Right lobe of liver (tissue), 6 donors: ENCODE results near the gene CA14. TPM values are rescaled to one million over a fixed set of nuclear protein-coding genes. Genes with fewer than 3 reads are reported as not detected.
"Not testable (repeated sequence)": the region's sequence is repeated elsewhere in the genome, so short reads cannot be mapped to it uniquely, and the experiment has no call there.

Experiments
- ATAC-seq, 4 donors: fragments of 200-7000 bp; cut with Tn5 transposase; one replicate each; pipeline ENCODE4 v1.9.1; 2020; ENCODE audit warnings: mild to moderate bottlenecking in 4 of 4, moderate library complexity in 4 of 4
- DNase-seq, 3 donors: peaks; one replicate each; pipeline ENCODE4 v3.0.0-alpha.2; 2020
- H3K27ac ChIP-seq, 3 donors: fragments of 200-600 bp; one replicate each; pipeline ENCODE4 v1.8.0; 2022
- H3K27me3 ChIP-seq, 2 donors: fragments of 200-600 bp; one replicate each; pipeline ENCODE4 v1.8.0; 2022
- H3K36me3 ChIP-seq, 4 donors: fragments of 200-600 bp; sonication (generic) in 1 of 4; one replicate each; pipeline versions ENCODE4 v1.5.1 to v1.8.0; 2017 to 2022; ENCODE audit warnings: control low read depth in 1 of 4
- H3K4me1 ChIP-seq, 4 donors: fragments of 200-600 bp; sonication (generic) in 1 of 4; one replicate each; pipeline versions ENCODE4 v1.5.1 to v1.8.0; 2017 to 2022; ENCODE audit warnings: control low read depth in 1 of 4
- H3K4me3 ChIP-seq, 3 donors: fragments of 200-600 bp; one replicate each; pipeline ENCODE4 v1.8.0; 2022
- H3K9me3 ChIP-seq, 4 donors: fragments of 200-600 bp; sonication (generic) in 1 of 4; one replicate each; pipeline versions ENCODE4 v1.5.1 to v1.8.0; 2017 to 2022; ENCODE audit warnings: control low read depth in 1 of 4
- CTCF ChIP-seq, 4 donors: fragments of 200-600 bp in 3 of 4; fragments of 450-650 bp in 1 of 4; IDR thresholded peaks; one replicate each; pipeline versions ENCODE4 v1.5.1 to v1.8.0; 2016 to 2022; ENCODE audit warnings: antibody characterized with exemption in 4 of 4, mild to moderate bottlenecking in 2 of 4
- POLR2A ChIP-seq: fragments of 450-650 bp; IDR thresholded peaks from one replicate; pipeline ENCODE4 v1.6.1; 2017; ENCODE audit warnings: antibody characterized with exemption, mild to moderate bottlenecking
- WGBS: methylation state at CpG from one replicate; pipeline ENCODE4 v1.1.6; 2018; ENCODE audit warnings: low coverage, low lambda C conversion rate; ENCODE audit not compliant: insufficient coverage; ENCODE audit errors: missing lambda C conversion rate; 5-methylcytosine and 5-hydroxymethylcytosine counted together
- intact Hi-C, 2 donors: fragments of 100-400 bp; cut with DNase I; formaldehyde crosslinking; loops; one replicate each; pipeline versions ENCODE4 v1.11.2 to v1.14.1; 2022
- total RNA-seq, 6 experiments: library from RNA; depleted of rRNA in 2 of 6; stranded (reverse); fragments of >200 nt in 2 of 6; fragmentation: NEBNext Ultra II Directional in 3 of 6; extraction: Animal tissue kit (Norgen Biotek cat#: 25700) in 3 of 6; gene quantifications; one replicate each; pipeline versions ENCODE4 v1.1.0 to v1.2.4, GENCODE V29; 2016 to 2023
- donor health status: DM: no; HTN: yes; CAD: no.
- donor health status: DM: no; HTN: no; CAD: no.
- donor health status: DM: no; HTN: no; CAD: no.
- donor health status: DM: no; HTN: yes; CAD: no.
- donor health status: DM: no; HTN: yes; CAD: no.

Gene CA14
- total RNA-seq, 6 experiments from 2014 or later, result 0.20 to 4.8 (median 0.56) TPM; not detected in 1

- Histone ChIP-seq H3K27me3 (no peaks in the 10 kb centered on the region), H3K36me3 (peaks cover 0 to 51% (median 11%) of the 10 kb centered on the region in 4 donors), H3K4me1 (no peaks in the 10 kb centered on the region), H3K4me3 (no peak overlapping the region), H3K27ac (no peak overlapping the region), H3K9me3 (no peaks in the 10 kb centered on the region)
- intact Hi-C loops, result no loop called here
- no peak for DNase-seq
- no peak for ATAC-seq
- no CpG with 5 or more reads among the region's 1 CpG for WGBS
- TF ChIP-seq POLR2A (no peak), CTCF (IDR thresholded peaks at IDR 0.05) (no peak)
Measured at GRCh38 chr1:150225546-150225945, 32.0 kb upstream of the CA14 start.

- ATAC-seq, result no peak
- DNase-seq, result no peak
- TF ChIP-seq POLR2A (no peak), CTCF (IDR thresholded peaks at IDR 0.05) (no peak)
- WGBS, result 90% methylated on average over 2 of the region's 2 CpGs
- intact Hi-C loops, result no loop called here
- no peaks in the 10 kb centered on the region for H3K9me3 ChIP-seq
- no peak overlapping the region for H3K27ac ChIP-seq
- no peak overlapping the region for H3K4me3 ChIP-seq
- H3K27me3 ChIP-seq, result no peaks in the 10 kb centered on the region
- no peaks in the 10 kb centered on the region for H3K4me1 ChIP-seq
- H3K36me3 ChIP-seq, result peaks cover 0 to 53% (median 11%) of the 10 kb centered on the region in 4 donors
Measured at GRCh38 chr1:150226486-150226885, 31.1 kb upstream of the CA14 start.

GRCh38 chr1:150227228-150227627 lies 30.3 kb upstream of the CA14 start:
- Histone ChIP-seq H3K9me3 (no peaks in the 10 kb centered on the region), H3K36me3 (peaks cover 0 to 53% (median 11%) of the 10 kb centered on the region in 4 donors), H3K27ac (no peak overlapping the region), H3K4me3 (no peak overlapping the region), H3K27me3 (no peaks in the 10 kb centered on the region), H3K4me1 (no peaks in the 10 kb centered on the region)
- ATAC-seq (no peak), DNase-seq (no peak)
- TF ChIP-seq POLR2A (no peak), CTCF (IDR thresholded peaks at IDR 0.05) (no peak)
- intact Hi-C loops, result no loop called here

- ATAC-seq, H3K27me3 ChIP-seq, DNase-seq, intact Hi-C loops, H3K9me3 ChIP-seq, H3K4me1 ChIP-seq, H3K4me3 ChIP-seq, H3K27ac ChIP-seq: not testable (repeated sequence)
- 94% methylated on average over 10 of the region's 10 CpGs for WGBS
- peaks cover 0 to 43% (median 8%) of the 10 kb centered on the region in 4 donors for H3K36me3 ChIP-seq
Measured at GRCh38 chr1:150228246-150228645, 29.3 kb upstream of the CA14 start.

GRCh38 chr1:150232921-150233320 lies 24.7 kb upstream of the CA14 start:
- 71% methylated on average over 6 of the region's 10 CpGs for whole genome bisulfite sequencing
- intact Hi-C loops, H3K4me3 ChIP-seq, H3K27me3 ChIP-seq, H3K27ac ChIP-seq, H3K9me3 ChIP-seq, DNase-seq, ATAC-seq: not testable (repeated sequence)
- Histone ChIP-seq H3K4me1 (peaks cover 0 to 11% (median 0%) of the 10 kb centered on the region in 4 donors), H3K36me3 (peaks cover 0 to 13% (median 0%) of the 10 kb centered on the region in 4 donors)
